ENCODE data around the gene GCNA. TPM values are rescaled to one million over a fixed set of nuclear protein-coding genes. Genes with fewer than 3 reads are reported as not detected.
"Not testable (repeated sequence)": the region's sequence is repeated elsewhere in the genome, so short reads cannot be mapped to it uniquely, and the experiment has no call there.

GCNA gene
- polyA plus RNA-seq, 1 of the 3 experiments (the other 2 are of a cell fraction) = 1.8 TPM

DNA sequence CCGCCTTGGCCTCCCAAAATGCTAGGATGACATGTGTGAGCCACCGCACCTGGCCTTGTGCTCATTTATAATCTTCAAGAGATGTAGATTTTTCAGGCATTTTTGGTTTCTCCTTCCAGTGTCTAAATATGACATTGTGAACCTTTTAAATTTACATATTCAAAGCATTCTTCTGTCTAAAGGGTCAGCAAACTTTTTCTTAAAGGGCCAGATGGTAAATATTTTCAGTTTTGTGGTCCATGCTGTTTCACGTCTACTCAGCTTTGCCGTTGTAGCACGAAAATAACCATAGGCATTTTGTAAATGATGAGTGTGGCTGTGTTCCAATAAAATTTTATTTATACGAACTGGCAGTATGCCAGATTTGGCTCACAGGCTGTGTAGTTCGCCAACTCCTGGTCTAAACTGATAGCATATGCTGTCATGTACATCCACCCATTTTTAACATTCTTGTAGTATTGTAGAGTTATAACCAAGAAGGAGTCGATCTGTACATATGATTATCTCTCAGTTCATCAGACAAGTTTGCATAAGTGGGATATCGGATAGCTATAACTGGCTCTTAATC, 12.7 kb upstream of the GCNA start:
- ChIA-PET POLR2A (no interaction called here), CTCF (interaction anchor here (1.8 kb wide), 1 partner anchor 86 kb away, joined by 4 read pairs; no protein-coding TSS in a partner anchor)
- Histone ChIP-seq H3F3A (replicated peaks; ENCODE audit: insufficient read depth) (no peaks in the 10 kb centered on the region), H3K4me3 (ENCODE audit: low read depth in 2 of 2, low read length in 1 of 2) (no peak overlapping the region), H3K9me3 (no peaks in the 10 kb centered on the region), H4K20me1 (ENCODE audit: insufficient read depth) (peaks cover 4% of the 10 kb centered on the region; the same call in 1 of the 2 replicates), H3K4me1 (ENCODE audit: control insufficient read depth in 1 of 2, insufficient read depth in 2 of 2, low read depth in 1 of 2, low read length in 1 of 2) (no peaks in the 10 kb centered on the region), H3K27ac (ENCODE audit: low read depth in 2 of 2, low read length in 1 of 2) (no peak overlapping the region), H3K4me2 (no peak overlapping the region), H2AFZ (ENCODE audit: low read depth) (no peak overlapping the region), H3K9me2 (no peaks in the 10 kb centered on the region), H3K36me3 (replicated peaks in 1 of 2; ENCODE audit: control insufficient read depth in 1 of 2, insufficient read depth in 2 of 2, low read length in 1 of 2) (peaks cover 43 to 46% of the 10 kb centered on the region in 2 experiments), H3K9ac (no peak overlapping the region), H3K27me3 (ENCODE audit: insufficient read depth) (peaks cover 10% of the 10 kb centered on the region; the same call in 1 of the 2 replicates), H3K79me2 (ENCODE audit: insufficient read depth) (peaks cover 3% of the 10 kb centered on the region; the same call in 1 of the 2 replicates)
- TF ChIP-seq NFIC (IDR thresholded peaks at IDR 0.05; ENCODE audit: borderline replicate concordance) (peak; percentile 67), FOXJ3 (CRISPR knock-in tag; IDR thresholded peaks at IDR 0.05) (no peak)
- WGBS (ENCODE audit: low lambda C conversion rate) = 38% methylated on average over 9 of the region's 9 CpGs
- no peak for DNase-seq

DNA sequence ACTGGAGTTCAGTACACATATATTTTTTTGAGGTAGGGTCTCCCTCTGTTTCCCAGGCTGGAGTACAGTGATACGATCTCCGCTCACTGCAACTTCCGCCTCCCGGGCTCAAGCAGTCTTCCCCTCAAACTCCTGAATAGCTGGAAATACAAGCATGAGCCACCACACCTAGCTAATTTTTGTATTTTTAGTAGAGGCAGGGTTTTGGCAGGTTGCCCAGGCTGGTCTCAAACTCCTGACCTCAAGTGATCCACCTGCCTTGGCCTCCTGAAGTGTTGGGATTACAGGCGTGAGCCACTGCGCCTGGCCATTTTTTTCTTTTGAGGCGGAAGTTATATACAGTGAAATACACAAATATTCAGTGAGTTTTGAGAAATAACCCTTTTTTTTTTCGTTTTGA, 6.8 kb upstream of the GCNA start:
- peaks cover 17% of the 10 kb centered on the region; the same call in 1 of the 2 replicates for H3K27me3 ChIP-seq (ENCODE audit: insufficient read depth)
- peaks cover 36 to 45% of the 10 kb centered on the region in 2 experiments for H3K36me3 ChIP-seq (replicated peaks in 1 of 2; ENCODE audit: control insufficient read depth in 1 of 2, insufficient read depth in 2 of 2, low read length in 1 of 2)
- POLR2A ChIA-PET; H2AFZ ChIP-seq (ENCODE audit: low read depth); H4K20me1 ChIP-seq (ENCODE audit: insufficient read depth); H3K9me2 ChIP-seq; DNase-seq; H3K9ac ChIP-seq; H3K9me3 ChIP-seq; H3K4me2 ChIP-seq; H3K4me3 ChIP-seq (ENCODE audit: low read depth in 2 of 2, low read length in 1 of 2); H3K27ac ChIP-seq (ENCODE audit: low read depth in 2 of 2, low read length in 1 of 2); CTCF ChIA-PET; H3K79me2 ChIP-seq (ENCODE audit: insufficient read depth); H3K4me1 ChIP-seq (ENCODE audit: control insufficient read depth in 1 of 2, insufficient read depth in 2 of 2, low read depth in 1 of 2, low read length in 1 of 2): not testable (repeated sequence)
- peaks cover 16% of the 10 kb centered on the region for H3F3A ChIP-seq (replicated peaks; ENCODE audit: insufficient read depth)
- WGBS (ENCODE audit: low lambda C conversion rate) = 55% methylated on average over 8 of the region's 8 CpGs

DNA sequence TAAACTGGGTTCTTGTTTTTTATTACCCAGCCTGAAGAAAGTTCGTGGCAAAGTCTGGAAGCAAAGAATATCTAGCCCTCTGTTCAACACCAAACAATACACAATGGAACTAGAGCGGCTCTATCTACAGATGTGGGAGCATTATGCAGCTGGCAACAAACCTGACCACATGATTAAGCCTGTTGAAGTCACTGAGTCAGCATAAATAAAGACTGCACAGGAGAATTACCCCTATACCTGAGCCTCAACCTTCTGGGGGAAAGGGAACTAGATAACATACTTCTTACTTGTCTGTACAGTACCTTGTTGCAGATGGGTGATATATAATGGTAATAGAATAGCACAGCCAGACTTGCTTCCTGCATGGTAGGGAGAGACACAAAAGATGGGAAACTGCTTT, 4.6 kb upstream of the GCNA start:
- TF ChIP-seq MEF2A (IDR thresholded peaks at IDR 0.05; ENCODE audit: borderline replicate concordance, low read depth) = no peak
- TF ChIP-seq RXRA (IDR thresholded peaks at IDR 0.05; ENCODE audit: borderline replicate concordance, low read depth) = no peak
- TF ChIP-seq FOSL2 (IDR thresholded peaks at IDR 0.05; ENCODE audit: borderline replicate concordance, low read depth) = no peak
- TF ChIP-seq, protein P1, sequence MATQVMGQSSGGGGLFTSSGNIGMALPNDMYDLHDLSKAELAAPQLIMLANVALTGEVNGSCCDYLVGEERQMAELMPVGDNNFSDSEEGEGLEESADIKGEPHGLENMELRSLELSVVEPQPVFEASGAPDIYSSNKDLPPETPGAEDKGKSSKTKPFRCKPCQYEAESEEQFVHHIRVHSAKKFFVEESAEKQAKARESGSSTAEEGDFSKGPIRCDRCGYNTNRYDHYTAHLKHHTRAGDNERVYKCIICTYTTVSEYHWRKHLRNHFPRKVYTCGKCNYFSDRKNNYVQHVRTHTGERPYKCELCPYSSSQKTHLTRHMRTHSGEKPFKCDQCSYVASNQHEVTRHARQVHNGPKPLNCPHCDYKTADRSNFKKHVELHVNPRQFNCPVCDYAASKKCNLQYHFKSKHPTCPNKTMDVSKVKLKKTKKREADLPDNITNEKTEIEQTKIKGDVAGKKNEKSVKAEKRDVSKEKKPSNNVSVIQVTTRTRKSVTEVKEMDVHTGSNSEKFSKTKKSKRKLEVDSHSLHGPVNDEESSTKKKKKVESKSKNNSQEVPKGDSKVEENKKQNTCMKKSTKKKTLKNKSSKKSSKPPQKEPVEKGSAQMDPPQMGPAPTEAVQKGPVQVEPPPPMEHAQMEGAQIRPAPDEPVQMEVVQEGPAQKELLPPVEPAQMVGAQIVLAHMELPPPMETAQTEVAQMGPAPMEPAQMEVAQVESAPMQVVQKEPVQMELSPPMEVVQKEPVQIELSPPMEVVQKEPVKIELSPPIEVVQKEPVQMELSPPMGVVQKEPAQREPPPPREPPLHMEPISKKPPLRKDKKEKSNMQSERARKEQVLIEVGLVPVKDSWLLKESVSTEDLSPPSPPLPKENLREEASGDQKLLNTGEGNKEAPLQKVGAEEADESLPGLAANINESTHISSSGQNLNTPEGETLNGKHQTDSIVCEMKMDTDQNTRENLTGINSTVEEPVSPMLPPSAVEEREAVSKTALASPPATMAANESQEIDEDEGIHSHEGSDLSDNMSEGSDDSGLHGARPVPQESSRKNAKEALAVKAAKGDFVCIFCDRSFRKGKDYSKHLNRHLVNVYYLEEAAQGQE (IDR thresholded peaks at IDR 0.05; ENCODE audit: low read depth, low read length) = no peak
- no peak for TF ChIP-seq JUND (IDR thresholded peaks at IDR 0.05)
- no peak for TF ChIP-seq SIN3A (IDR thresholded peaks at IDR 0.05; ENCODE audit: borderline replicate concordance, low read depth, low read length)
- TF ChIP-seq CHD2 (IDR thresholded peaks at IDR 0.05; ENCODE audit: low read length, partially characterized antibody) = no peak
- TF ChIP-seq FOXJ3 (CRISPR knock-in tag; IDR thresholded peaks at IDR 0.05) = no peak
- TF ChIP-seq RCOR1 (IDR thresholded peaks at IDR 0.05; ENCODE audit: low read length) = no peak
- 44% methylated on average over 2 of the region's 2 CpGs for WGBS (ENCODE audit: low lambda C conversion rate)
- no peak for DNase-seq
- H3K4me2 ChIP-seq = no peak overlapping the region
- peaks cover 9% of the 10 kb centered on the region; the same call in 1 of the 2 replicates for H4K20me1 ChIP-seq (ENCODE audit: insufficient read depth)
- no peak overlapping the region for H3K9ac ChIP-seq
- H3F3A ChIP-seq (replicated peaks; ENCODE audit: insufficient read depth) = peaks cover 16% of the 10 kb centered on the region
- H3K36me3 ChIP-seq (replicated peaks in 1 of 2; ENCODE audit: control insufficient read depth in 1 of 2, insufficient read depth in 2 of 2, low read length in 1 of 2) = peaks cover 20 to 40% of the 10 kb centered on the region in 2 experiments
- POLR2A ChIA-PET = no interaction called here
- no peaks in the 10 kb centered on the region for H3K9me2 ChIP-seq
- no peak overlapping the region for H3K4me3 ChIP-seq (ENCODE audit: low read depth in 2 of 2, low read length in 1 of 2)
- H3K4me1 ChIP-seq (ENCODE audit: control insufficient read depth in 1 of 2, insufficient read depth in 2 of 2, low read depth in 1 of 2, low read length in 1 of 2) = no peaks in the 10 kb centered on the region
- CTCF ChIA-PET = no interaction called here
- no peak overlapping the region for H2AFZ ChIP-seq (ENCODE audit: low read depth)
- no peaks in the 10 kb centered on the region for H3K9me3 ChIP-seq
- no peak overlapping the region for H3K27ac ChIP-seq (ENCODE audit: low read depth in 2 of 2, low read length in 1 of 2)
- peaks cover 4% of the 10 kb centered on the region; the same call in 1 of the 2 replicates for H3K79me2 ChIP-seq (ENCODE audit: insufficient read depth)
- peaks cover 18% of the 10 kb centered on the region; the same call in 1 of the 2 replicates for H3K27me3 ChIP-seq (ENCODE audit: insufficient read depth)
